H1 (cell line): Measurements from ENCODE around the gene CANX. TPM values are rescaled to one million over a fixed set of nuclear protein-coding genes. Genes with fewer than 3 reads are reported as not detected.

Experiments used
- BRCA1 ChIP-seq: IDR thresholded peaks from 2 replicates; pipeline ENCODE4 v1.6.1; 2012; ENCODE audit warnings: low read depth, low read length, improper control_type of control experiment
- HDAC2 ChIP-seq, 2 experiments: fragments of 300-600 bp in 1 of 2; sonication (generic) in 1 of 2; IDR thresholded peaks; 2 replicates each; pipeline ENCODE4 v1.6.1; 2011 to 2012; ENCODE audit warnings: low read depth in 2 of 2, low read length in 2 of 2, mild to moderate bottlenecking in 2 of 2, moderate library complexity in 2 of 2, borderline replicate concordance in 1 of 2, inconsistent platforms in 1 of 2
- TAF1 ChIP-seq: IDR thresholded peaks from 2 replicates; pipeline ENCODE4 v1.6.1; 2011; ENCODE audit warnings: mild to moderate bottlenecking, low read depth, low read length
- polyA plus RNA-seq, 7 experiments: library from polyadenylated mRNA; depleted of rRNA in 3 of 7; stranded (reverse) in 5 of 7; unstranded in 2 of 7; fragments of >200 nt in 5 of 7; fragments of 200-250 nt in 2 of 7; gene quantifications; 1 replicate in 5 of 7; 2 replicates in 1 of 7; 4 replicates in 1 of 7; pipeline versions ENCODE4 v1.2.1 to v1.2.3, GENCODE V29; 2011 to 2013; ENCODE audit warnings: missing spikeins in 2 of 7, mixed read lengths in 2 of 7
- total RNA-seq: library from RNA; stranded (reverse); fragmentation: NEBNext Ultra II Directional; extraction: Animal tissue kit (Norgen Biotek cat#: 25700); gene quantifications from 2 replicates; pipeline ENCODE4 v1.2.1, GENCODE V29; 2021

CANX gene
- total and polyA plus RNA-seq, 2 of the 8 experiments (the other 6 are each of a cell fraction or from before 2014, with no cell fraction given), result 136 to 691 TPM

GRCh38 chr5:179694561-179694960 is 4.2 kb upstream of the CANX start (continued):
- TF ChIP-seq HDAC2 (IDR thresholded peaks at IDR 0.05; ENCODE audit: borderline replicate concordance in 1 of 2, low read depth in 2 of 2, low read length in 2 of 2) (no peak), BRCA1 (no peak), TAF1 (no peak)
